Stimulated activated CD8-positive, alpha-beta memory T cell treated with anti-CD3 and anti-CD28 coated beads, Interleukin-4, amount 100 ng/mL, for 1 hour (primary cell): ENCODE measurements around the gene OR13J1.

Experiments used
- DNase-seq, 2 donors: peaks; one replicate each; pipeline ENCODE4 v3.0.0-alpha.2; 2020; ENCODE audit warnings: low read depth in 2 of 2, low spot score in 1 of 2

The OR13J1 gene

GRCh38 chr9:35835216-35835632 lies 35.0 kb downstream of the OR13J1 start:
- no peak for DNase-seq

GRCh38 chr9:35834260-35835215 lies 35.7 kb downstream of the OR13J1 start:
- no peak for DNase-seq

GRCh38 chr9:35832814-35833213 lies 37.4 kb downstream of the OR13J1 start:
- DNase-seq = no peak

- DNase-seq = no peak
Observed at GRCh38 chr9:35831040-35831439, 39.2 kb downstream of the OR13J1 start.

- no peak for DNase-seq
Observed at GRCh38 chr9:35829764-35830096, 40.5 kb downstream of the OR13J1 start.

DNA sequence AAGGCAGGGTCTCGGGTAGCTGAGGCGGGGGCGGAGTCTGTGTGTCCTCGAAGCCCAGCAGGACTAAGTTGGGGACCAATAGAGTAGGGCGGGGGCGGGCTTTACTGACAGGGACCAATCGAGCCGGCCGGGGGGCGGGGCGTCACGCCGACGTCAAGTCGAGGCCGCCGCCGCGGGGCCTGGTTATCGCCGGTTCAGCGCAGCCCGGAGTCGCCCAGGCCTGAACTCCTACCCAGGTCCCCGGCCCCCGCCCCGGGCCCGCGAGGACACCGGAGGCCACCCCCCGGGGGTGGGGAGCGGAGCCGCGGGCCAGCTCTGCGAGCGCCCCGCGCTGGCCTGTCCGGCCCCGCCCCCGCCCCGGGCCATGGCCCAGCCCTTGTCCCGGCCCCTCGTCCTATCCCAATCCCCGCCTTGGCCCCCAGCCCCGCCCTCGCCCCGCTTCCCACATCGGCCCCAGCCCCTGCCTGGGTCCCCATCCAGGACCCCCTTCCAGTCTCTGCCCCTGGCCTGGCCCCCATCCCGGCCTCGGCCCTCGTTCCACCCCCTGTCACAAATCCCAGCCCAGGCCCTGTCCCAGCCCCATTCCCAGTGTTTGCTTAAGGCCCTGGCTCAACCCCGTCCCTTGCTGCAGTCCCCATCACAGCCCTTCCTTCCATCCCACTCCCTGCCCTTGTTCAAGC lies 41.0 kb downstream of the OR13J1 start, which contains the start of gene TMEM8B:
Gene TMEM8B (plus strand): TSS at position 145 of the 680 bp plus-strand sequence. CDS start 220 bp downstream, at position 365.
- peak; percentile 86 to 89 for DNase-seq

DNA sequence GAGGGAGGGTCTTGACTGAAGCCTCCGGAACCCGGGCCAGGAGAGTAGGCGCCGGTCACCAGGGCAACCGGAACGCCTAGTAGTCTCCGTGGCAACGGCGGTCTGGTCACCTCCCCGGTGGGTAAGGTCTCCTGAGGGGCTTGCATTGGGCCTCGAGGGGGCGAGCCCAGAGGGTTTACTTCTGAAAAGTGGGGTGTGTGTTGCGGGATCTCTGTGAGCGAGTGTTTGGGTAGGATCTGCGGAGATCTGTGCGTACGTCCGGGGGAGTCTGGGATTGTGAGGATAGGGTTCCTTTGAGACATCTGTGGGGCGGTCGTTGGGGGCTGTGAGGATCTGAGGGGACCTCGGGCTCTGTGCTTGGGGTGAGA lies 41.5 kb downstream of the OR13J1 start, which contains the start of gene FAM221B:
Gene FAM221B (minus strand): TSS at position 17 of the 368 bp plus-strand sequence. CDS start 2,571 bp downstream, outside the sequence.
- no peak for DNase-seq

DNA sequence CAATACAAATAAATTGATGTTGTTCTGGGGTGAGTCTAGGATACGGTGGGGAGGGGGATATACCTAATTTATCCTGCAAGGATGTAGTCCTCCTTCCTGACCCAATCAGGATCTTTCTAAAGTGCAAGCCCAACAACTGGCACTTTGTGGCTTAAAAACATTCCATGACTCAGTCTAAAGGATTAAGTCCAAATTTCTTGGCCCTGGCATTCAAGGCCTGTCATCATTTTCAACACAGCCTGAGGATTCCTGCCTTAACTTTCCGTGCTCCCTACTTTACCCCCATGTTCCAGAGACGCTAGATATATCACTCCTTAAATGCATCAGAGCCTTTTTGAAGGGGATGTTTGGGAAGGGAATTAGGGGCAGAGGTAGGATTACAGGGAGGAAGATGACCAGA lies 42.7 kb downstream of the OR13J1 start:
- DNase-seq = no peak

- no peak for DNase-seq
Observed at GRCh38 chr9:35826071-35826701, 44.0 kb downstream of the OR13J1 start.

GRCh38 chr9:35822926-35823325 lies 47.3 kb downstream of the OR13J1 start:
- DNase-seq = no peak

GRCh38 chr9:35820076-35820475 lies 50.1 kb downstream of the OR13J1 start:
- DNase-seq = no peak
